IgD-negative memory B cell (primary cell): ENCODE data around the gene GPR137. TPM values are rescaled to one million over a fixed set of nuclear protein-coding genes. Genes with fewer than 3 reads are reported as not detected.

Experiments
- H3K27ac Mint-ChIP-seq, 3 donors: one replicate each; pipeline ENCODE4 v1.8.0; 2020 to 2022; ENCODE audit warnings: mild to moderate bottlenecking in 3 of 3, mixed read lengths in 3 of 3, moderate library complexity in 1 of 3
- H3K27me3 Mint-ChIP-seq: one replicate; pipeline ENCODE4 v1.8.0; 2021; ENCODE audit warnings: mixed read lengths
- H3K36me3 Mint-ChIP-seq: one replicate; pipeline ENCODE4 v1.8.0; 2020; ENCODE audit warnings: mild to moderate bottlenecking, mixed read lengths
- H3K4me1 Mint-ChIP-seq, 3 donors: one replicate each; pipeline ENCODE4 v1.8.0; 2020 to 2022; ENCODE audit warnings: mixed read lengths in 3 of 3, mild to moderate bottlenecking in 1 of 3
- H3K4me3 Mint-ChIP-seq, 4 donors: one replicate each; pipeline ENCODE4 v1.8.0; 2020 to 2022; ENCODE audit warnings: mild to moderate bottlenecking in 4 of 4, mixed read lengths in 4 of 4, moderate library complexity in 3 of 4
- H3K9me3 Mint-ChIP-seq, 3 donors: one replicate each; pipeline ENCODE4 v1.8.0; 2020 to 2021; ENCODE audit warnings: mixed read lengths in 3 of 3, mild to moderate bottlenecking in 1 of 3
- polyA plus RNA-seq: library from polyadenylated mRNA; unstranded; fragments of 300-500 nt; fragmentation: Illumina TruSeq; gene quantifications from one replicate; pipeline ENCODE4 v1.2.3, GENCODE V29; 2021

GPR137 gene
- polyA plus RNA-seq, 1 donor from 2014 or later, result 19.7 TPM

DNA sequence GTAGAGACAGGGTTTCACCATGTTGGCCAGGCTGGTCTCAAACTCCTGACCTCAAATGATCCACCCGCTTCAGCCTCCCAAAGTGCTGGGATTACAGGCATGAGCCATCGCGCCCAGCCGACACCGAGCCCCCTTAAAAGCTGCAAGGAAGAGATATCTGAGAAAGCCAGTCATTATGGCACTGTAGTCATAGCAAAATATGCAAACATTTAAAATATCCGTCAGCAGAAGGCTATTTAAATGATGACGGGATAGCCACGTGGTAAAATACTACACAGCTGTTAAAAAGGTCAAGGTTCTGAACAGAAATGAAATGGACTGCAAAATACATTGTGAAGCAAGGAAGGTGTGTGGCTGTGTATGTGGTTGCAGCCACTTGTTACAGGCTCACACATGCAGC, 47.9 kb downstream of the GPR137 start:
- Mint-ChIP-seq H3K4me1 (peaks cover 17 to 30% (median 26%) of the 10 kb centered on the region in 3 donors), H3K9me3 (no peaks in the 10 kb centered on the region), H3K4me3 (no peak overlapping the region), H3K27ac (peak overlapping the region in 2 of 3 donors; percentile 35 to 89), H3K27me3 (peaks cover 2% of the 10 kb centered on the region), H3K36me3 (no peaks in the 10 kb centered on the region)

DNA sequence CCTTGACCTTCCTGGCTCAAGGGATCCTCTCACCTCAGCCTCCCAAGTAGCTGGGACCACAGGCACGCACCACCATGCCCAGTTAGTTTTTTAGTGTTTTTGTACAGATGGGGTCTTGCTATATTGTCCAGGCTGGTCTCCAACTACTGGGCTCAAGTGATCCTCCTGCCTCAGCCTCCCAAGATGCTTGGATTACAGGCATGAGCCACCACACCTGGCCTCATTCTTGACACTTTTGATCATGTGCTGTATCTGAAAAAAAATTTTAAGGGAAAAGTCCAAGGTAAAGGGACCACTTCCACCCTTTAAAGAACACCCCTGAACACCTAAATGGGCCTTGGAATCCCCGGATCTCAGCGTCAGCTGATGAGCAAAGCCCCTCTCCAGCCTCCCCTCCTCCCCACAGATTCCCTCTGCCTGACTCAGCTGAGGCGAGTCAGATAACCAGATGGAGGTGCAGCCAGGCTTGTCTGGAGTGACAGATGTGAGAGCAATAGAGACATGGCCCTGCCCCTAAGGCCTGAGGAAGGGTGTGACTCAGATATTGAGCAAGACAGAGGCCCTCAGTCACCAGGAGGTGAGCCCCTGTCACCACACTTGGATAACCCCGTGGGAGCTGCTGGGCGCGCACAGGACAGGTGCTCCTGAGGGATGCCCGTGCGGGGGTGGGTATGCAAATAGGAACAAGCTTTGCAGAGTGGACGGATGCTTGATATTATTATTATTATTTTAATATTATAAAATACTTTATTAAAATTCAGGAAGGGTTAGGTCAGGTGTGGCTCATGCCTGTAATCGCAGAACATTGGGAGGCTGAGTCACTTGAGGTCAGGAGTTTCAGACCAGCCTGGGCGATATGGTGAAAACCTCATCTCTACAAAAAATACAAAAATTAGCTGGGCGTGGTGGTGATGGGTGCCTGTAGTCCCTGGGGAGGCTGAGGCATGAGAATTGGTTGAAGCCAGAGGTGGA, 49.4 kb downstream of the GPR137 start:
- peak overlapping the region in 3 of 4 donors; percentile 24 to 88 (median 73) for H3K4me3 Mint-ChIP-seq
- peak overlapping the region; percentile 71 to 89 (median 81) for H3K27ac Mint-ChIP-seq
- H3K36me3 Mint-ChIP-seq, result no peaks in the 10 kb centered on the region
- H3K9me3 Mint-ChIP-seq, result no peaks in the 10 kb centered on the region
- H3K4me1 Mint-ChIP-seq, result peaks cover 29 to 38% (median 35%) of the 10 kb centered on the region in 3 donors
- H3K27me3 Mint-ChIP-seq, result peaks cover 2% of the 10 kb centered on the region

DNA sequence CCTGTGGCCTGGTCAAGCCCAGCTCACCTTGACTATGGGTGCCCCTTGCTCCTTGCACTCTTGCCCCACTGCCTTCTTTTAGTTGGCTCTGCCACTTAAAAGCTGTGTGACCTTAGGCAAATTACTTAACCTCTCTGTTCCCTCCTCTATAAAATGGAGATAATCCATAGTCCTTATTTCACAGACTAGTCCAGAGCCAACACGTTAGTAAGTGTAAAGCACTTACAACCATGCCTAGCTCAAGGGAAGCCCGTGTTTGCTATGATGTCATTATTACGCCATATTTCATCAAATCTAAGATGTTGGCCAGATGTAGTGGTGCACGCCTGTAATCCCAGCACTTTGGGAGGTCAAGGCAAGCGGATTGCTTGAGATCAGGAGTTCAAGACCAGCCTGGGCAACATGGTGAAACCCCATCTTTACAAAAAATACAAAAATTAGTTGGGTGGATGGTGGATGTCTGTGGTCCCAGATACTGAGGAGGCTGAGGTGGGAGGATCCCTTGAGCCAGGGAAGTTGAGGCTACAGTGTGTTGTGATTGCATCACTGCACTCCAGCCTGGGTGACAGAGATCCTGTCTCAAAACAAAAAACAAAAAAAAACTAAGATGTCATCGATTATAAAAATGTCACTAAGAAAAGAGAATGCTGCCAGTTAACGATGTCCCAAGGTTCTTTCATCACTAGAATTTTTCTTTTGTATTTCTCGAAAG, 52.0 kb downstream of the GPR137 start:
- Mint-ChIP-seq H3K27me3 (peaks cover 2% of the 10 kb centered on the region), H3K27ac (peak overlapping the region in 2 of 3 donors; percentile 34 to 78), H3K4me1 (peaks cover 29 to 37% (median 32%) of the 10 kb centered on the region in 3 donors), H3K9me3 (no peaks in the 10 kb centered on the region), H3K4me3 (peak overlapping the region in 2 of 4 donors; percentile 60 to 63), H3K36me3 (no peaks in the 10 kb centered on the region)

DNA sequence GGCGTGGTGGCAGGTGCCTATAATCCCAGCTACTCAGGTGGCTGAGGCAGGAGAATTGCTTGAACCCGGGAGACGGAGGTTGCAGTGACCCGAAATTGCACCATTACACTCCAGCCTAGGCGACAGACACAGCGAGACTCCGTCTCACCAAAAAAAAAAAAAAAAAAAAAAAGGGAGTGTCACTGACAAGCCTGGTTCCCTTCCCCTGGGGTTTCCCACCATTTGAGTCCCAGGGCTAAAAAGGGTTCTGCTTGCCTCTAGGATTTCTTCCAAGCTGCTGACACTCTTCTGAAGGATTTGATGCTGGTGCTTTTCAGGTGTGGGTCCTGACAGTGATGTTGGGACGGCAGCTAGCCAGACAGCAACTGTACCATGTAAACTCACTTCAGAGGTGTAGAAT, 53.1 kb downstream of the GPR137 start:
- Mint-ChIP-seq H3K4me3 (peak overlapping the region; percentile 81 to 97 (median 94)), H3K9me3 (no peaks in the 10 kb centered on the region), H3K36me3 (no peaks in the 10 kb centered on the region), H3K4me1 (peaks cover 29 to 34% (median 32%) of the 10 kb centered on the region in 3 donors), H3K27me3 (peaks cover 2% of the 10 kb centered on the region), H3K27ac (peak overlapping the region; percentile 94 to 99 (median 96))

Other genes with a start within 250 kb of the GPR137 start
- not detected for gene FLRT1, start 249.9 kb upstream of the GPR137 start, polyA plus RNA-seq
- gene MACROD1, start 119.7 kb upstream of the GPR137 start, polyA plus RNA-seq, result 9.7 TPM
- gene STIP1, start 99.7 kb upstream of the GPR137 start, polyA plus RNA-seq, result 102 TPM
- 149 TPM for gene FERMT3, start 79.1 kb upstream of the GPR137 start, polyA plus RNA-seq
- gene TRPT1, start 59.7 kb upstream of the GPR137 start, polyA plus RNA-seq, result 75.0 TPM
- gene NUDT22, start 59.6 kb upstream of the GPR137 start, polyA plus RNA-seq, result 56.6 TPM
- 49.3 TPM for gene DNAJC4, start 55.3 kb upstream of the GPR137 start, polyA plus RNA-seq
- gene VEGFB, start 51.3 kb upstream of the GPR137 start, polyA plus RNA-seq, result 34.8 TPM
- 101 TPM for gene FKBP2, start 44.8 kb upstream of the GPR137 start, polyA plus RNA-seq
- 48.1 TPM for gene PPP1R14B, start 38.9 kb upstream of the GPR137 start, polyA plus RNA-seq
- gene PLCB3, start 34.3 kb upstream of the GPR137 start, polyA plus RNA-seq, result 0.33 TPM
- 53.2 TPM for gene BAD, start 1.2 kb upstream of the GPR137 start, polyA plus RNA-seq
- not detected for gene KCNK4, start 5.5 kb downstream of the GPR137 start, polyA plus RNA-seq
- gene CATSPERZ, start 14.5 kb downstream of the GPR137 start, polyA plus RNA-seq, result not detected
- 11.2 TPM for gene ESRRA, start 19.7 kb downstream of the GPR137 start, polyA plus RNA-seq
- 560 TPM for gene TRMT112, start 31.7 kb downstream of the GPR137 start, polyA plus RNA-seq
- 185 TPM for gene PRDX5, start 32.3 kb downstream of the GPR137 start, polyA plus RNA-seq
- gene CCDC88B, start 54.4 kb downstream of the GPR137 start, polyA plus RNA-seq, result 33.0 TPM
- 12.2 TPM for gene RPS6KA4, start 73.3 kb downstream of the GPR137 start, polyA plus RNA-seq